ENCODE measurements around the gene TEX22. TPM values are rescaled to one million over a fixed set of nuclear protein-coding genes. Genes with fewer than 3 reads are reported as not detected.

Gene TEX22
- total RNA-seq, 1 donor from 2014 or later: 5.7 TPM

DNA sequence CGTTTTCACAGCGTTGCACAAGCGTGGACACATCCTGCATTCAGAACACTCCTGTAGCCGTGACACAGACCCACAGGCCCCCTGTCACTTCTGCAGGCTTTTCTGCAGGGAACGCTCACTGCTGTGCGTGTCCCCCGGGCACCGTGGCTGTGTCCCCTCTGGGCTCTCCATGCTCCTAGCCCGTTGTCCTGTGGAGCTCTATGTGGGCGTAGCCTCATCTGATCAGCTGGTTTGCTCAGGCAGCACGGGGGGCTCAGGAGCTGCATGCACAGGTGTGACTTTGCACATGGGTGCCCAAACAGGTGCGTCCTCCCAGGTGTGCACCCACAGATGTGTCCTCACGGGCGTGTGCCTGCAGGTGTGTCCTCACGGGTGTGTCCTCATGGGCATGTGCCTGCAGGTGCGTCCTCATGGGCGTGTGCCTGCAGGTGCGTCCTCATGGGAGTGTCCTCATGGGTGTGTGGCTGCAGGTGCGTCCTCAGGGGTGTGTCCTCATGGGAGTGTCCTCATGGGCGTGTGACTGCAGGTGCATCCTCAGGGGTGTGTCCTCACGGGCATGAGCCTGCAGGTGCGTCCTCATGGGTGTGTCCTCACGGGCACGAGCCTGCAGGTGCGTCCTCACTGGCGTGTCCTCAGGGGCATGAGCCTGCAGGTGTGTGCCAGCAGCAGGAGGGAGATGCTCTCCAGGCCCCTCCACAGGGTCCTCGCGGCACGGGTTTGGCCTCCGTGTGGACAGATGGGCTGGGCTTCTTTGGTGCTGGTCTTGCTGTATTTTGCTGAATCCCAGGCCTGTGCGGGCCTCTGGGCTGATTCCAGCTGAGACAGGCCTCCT, 38.8 kb downstream of the TEX22 start:
- intact Hi-C loops (cut with micrococcal nuclease): no loop called here

DNA sequence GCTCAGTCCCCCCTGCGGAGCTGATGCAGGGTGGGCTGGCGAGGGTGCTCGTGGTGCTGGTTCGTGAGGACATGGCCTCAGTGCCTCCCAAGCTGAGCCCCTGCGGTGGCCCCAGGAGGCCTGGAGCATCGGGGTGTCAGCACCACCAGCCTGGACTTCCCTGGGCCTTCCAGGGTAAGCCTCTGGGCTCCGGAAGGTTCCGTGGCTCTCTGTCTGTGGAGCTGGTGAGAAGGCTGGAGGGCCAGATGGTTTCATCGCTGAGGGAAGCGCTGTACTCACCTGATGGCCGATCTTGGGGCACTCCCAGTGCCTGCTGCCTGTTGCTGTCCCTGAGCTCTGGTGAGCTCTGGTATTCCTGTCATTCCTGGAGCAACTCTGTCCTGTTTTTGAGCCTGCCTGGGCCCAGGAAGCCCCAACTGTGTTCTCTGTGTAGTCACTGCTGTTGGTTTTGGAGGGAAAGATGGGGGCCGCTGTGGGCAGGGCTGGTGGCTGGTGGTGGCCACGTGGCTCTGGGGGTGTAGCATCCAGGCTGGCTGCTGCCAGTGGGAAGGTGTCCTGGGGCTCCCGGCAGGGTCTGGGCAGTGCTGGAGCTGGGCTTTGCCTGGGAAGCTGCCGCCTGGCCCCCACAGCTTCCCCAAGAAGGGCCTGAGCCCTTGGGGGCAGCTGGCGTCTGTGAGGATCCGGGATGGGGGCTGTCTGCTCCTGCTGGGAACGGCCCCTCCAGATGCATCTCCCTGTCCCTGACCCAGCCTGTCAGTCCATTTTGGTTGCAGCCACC, 39.6 kb downstream of the TEX22 start:
- intact Hi-C loops (cut with micrococcal nuclease): no loop called here

DNA sequence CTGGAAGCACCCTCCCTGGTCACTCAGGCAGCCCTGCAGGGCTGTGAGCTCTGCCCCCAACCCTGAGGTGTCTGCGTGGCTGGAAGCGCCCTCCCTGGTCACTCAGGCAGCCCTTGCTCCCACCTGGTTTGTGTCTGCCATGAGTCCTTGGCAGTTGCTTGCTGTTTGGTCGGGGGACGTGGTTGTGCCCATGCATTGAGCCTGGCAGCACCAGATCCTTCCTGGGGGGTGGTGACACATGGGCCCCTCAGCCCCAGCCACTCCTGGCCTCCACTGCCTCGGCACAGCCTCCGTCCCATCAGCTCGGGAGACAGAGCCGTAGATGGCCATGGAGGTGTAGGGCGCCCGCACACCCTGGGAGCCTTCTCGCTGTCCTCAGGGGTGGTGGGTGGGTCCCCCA, 40.8 kb downstream of the TEX22 start:
- intact Hi-C loops (cut with micrococcal nuclease): no loop called here

DNA sequence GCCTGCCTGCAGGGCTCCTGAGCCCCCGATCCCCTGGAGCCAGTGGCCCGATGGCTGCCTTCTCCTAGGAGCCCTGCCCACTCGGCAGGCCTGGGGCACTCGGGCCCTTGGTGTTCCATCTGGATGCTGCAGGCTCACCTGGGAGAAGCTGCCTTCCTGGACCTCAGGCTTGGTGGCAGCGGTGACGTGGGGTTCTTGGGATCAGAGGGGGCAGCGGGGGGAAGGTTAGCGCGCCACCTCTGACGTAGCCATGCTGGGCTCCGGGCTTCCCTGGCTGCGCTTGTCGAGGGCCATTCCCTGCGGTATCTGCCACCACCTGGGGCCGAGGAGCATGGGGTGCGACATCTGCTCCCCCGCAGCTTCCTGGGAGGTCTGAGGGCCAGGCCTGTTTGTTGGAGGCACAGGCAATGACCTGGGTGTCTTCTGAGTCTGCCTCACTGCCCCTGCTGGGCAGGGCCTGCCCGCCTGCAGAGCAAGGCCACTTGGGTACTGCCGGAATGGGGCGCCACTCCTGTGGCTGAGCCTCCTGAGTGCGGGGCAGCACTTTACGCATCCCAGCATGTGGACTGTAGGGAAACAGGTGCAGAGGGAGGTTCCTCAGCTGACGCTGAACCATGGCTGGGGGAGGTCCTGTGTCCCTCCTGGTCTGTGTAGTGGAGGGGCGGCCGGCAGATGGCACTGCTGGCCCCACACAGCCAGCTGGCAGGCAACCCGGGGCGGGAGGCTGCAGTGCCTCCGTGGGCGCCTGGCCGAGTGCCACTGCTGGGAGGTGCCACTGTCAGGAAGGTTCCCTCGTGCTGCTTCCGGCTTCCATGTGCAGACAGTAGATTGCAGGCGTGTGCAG, 41.6 kb downstream of the TEX22 start:
- intact Hi-C loops (cut with micrococcal nuclease): no loop called here

DNA sequence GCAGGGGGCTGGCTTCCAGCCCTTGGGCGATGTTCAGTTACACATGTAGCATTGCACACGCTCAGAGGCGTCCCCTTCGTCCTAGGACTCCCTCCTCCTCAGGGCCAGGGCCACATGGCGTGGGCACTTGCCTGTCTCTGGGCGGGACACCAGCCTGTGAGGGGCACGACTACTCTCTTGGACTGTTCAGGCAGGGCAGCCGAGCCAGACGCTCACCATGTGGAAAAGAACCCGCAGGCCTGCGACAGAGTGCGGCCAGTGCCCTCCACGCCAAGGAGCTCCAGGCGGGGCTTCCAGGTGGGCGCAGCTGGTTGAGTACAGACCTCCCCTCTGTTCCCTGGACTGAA, 42.2 kb downstream of the TEX22 start:
- intact Hi-C loops (cut with micrococcal nuclease): no loop called here

DNA sequence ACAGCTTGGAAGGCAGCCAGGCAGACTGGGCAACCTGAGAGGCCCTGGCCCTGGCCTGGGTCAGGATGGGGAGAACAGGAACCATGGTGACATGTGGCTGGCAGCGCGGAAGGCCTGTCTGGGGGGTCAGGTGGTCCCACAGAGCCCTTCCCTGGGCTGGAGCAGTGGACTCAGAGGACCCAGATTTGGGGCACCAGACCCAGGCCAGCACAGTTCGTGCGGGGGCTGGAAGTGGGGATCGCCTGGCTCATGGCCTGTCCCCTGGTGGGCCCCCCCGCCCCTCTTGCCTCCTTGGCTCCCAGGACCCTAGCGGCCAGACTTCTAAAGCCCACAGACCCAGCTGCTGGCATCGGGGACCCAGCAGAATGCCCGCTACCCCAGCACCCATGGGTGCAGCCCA, 42.7 kb downstream of the TEX22 start:
- intact Hi-C loops (cut with micrococcal nuclease): no loop called here

DNA sequence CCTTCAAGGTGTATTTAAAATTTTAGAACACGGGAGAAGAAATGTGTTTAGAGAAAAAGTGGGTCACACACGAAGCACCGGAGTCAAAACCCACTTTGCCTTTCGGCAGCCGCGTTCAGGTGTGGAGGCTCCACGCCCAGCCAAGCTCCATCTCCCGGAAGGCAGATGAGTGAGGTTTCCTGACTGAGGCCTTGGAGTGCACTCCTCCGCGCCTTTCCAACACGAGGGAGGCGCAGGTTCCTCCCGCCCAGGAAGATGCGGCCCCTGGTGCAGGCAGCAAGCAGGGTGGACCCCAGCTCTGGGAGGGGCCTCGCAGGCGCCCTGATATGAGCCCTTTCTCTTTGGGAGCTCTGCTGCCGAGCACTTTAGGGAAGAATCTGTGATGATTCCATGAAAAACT, 43.8 kb downstream of the TEX22 start:
- intact Hi-C loops (cut with micrococcal nuclease): no loop called here

DNA sequence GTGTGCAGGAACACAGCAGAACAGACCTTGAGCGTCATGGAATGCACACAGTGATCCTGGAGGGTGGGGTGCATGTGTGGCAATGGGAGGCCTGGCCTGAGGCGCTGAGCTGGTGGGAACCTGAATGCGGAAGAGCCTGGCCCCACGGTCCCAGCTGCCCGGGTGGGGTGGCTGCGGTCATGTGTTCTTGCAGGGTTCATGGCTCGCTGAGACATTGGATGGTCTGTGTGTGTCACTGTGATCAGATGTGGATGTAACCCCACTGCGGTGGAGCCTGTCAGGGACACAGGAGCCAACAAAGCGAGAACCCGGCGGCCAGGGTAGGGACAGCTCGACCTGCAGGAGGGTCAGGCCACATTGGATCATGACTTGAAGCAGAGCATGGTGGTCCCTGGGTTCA, 44.5 kb downstream of the TEX22 start:
- intact Hi-C loops (cut with micrococcal nuclease): no loop called here

DNA sequence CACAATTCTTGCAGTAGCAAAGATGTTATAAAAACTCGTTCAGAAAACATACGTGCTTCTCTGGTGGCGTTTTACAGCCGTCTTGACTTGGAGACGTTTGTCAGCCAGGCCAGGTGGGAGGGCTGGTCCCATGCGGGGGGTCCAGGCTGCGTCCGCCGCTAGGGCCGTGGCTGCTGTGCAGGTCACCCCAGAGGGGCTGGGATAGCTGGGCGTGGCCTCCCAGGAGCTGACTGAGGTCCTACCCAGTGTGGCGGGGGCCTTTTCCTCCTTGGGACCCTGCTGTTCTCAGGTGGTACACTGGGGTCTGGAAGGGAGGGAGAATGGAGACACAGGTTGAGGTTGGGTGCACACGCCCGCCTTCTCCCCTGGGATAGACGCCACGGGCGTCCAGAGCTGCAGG, 46.5 kb downstream of the TEX22 start:
- intact Hi-C loops (cut with micrococcal nuclease): no loop called here

DNA sequence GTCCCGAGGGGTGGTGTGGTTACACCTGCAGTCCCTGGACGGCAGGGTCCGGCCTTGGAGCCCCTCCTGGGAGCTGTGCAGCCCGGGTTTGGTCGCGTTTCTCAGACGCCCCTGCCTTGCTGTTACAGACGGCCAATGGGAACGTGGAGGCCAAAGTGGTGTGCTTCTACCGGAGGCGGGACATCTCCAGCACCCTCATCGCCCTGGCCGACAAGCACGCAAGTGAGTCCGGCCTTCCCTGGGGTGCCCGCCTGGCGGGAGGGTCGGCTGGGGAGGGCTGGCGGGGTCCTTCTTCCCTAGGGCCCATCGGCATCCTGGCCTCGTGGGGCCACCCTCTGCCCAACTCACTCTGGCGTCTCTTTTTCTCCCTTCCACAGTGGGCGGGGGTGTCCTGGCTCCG, 47.0 kb downstream of the TEX22 start:
- intact Hi-C loops (cut with micrococcal nuclease): no loop called here

DNA sequence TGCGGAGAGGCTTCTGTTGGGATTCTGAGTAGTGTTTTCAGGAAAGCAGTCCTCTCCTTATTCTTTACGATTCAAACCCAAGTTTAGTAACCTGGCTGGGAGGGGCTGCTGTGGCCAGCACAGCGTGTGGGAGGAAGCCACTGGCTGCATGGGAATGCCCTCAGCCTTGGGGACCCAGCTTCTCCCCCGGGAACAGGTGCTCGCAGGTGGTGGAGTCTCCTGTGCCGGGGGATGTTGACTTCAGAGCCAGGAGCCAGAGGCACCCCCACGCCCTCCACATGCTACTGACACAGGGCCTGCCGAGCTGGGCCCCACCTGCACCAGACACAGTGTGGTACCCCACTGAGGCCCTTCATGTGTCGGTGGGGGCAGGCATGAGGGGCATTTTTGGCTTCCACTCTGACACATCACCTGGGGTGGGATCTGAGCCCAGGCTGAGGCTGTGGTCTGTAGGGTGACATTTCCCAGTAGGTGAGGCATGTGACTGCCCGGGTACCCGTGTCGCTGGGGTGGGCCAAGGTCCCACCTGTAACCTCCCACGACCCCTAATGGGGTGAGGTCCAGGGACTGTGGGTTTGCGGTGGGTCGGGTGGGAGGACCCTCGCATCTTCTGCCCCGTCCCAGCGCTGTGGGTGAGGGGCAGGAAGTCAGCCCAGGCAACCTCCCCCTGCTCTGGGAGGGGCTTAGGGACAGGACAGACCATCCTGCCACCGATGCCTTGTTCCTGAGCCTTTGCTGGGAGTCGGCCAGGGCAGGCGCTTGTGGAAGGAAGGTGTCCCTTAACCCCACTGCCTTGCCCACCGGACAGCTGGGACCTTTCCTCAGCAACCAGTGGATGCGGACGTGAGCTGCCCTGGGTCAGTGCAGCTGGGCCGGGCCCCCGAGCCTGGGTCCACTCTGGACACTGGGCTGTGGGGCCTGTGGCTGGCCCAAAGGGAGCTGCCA, 47.8 kb downstream of the TEX22 start:
- intact Hi-C loops (cut with micrococcal nuclease): no loop called here

DNA sequence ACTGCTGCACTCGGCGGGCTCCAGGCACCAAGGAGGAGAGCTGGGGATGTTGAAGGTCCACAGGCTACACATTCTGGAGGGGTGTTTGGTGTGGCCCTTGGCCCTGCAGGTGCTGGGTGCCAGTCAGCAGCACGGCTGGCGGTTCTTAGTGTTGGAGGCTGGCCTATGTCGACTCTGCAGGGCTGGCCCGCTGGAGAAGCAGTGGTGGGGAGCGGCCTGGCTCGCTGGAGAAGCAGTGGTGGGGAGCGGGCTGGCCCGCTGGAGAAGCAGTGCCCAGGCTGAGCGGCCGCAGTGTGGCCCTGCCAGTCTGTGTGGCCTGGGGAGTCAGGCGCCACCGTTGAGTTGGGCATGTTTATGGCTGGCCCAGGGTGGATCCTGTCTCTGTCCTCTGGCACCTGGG, 48.6 kb downstream of the TEX22 start:
- intact Hi-C loops (cut with micrococcal nuclease): no loop called here

DNA sequence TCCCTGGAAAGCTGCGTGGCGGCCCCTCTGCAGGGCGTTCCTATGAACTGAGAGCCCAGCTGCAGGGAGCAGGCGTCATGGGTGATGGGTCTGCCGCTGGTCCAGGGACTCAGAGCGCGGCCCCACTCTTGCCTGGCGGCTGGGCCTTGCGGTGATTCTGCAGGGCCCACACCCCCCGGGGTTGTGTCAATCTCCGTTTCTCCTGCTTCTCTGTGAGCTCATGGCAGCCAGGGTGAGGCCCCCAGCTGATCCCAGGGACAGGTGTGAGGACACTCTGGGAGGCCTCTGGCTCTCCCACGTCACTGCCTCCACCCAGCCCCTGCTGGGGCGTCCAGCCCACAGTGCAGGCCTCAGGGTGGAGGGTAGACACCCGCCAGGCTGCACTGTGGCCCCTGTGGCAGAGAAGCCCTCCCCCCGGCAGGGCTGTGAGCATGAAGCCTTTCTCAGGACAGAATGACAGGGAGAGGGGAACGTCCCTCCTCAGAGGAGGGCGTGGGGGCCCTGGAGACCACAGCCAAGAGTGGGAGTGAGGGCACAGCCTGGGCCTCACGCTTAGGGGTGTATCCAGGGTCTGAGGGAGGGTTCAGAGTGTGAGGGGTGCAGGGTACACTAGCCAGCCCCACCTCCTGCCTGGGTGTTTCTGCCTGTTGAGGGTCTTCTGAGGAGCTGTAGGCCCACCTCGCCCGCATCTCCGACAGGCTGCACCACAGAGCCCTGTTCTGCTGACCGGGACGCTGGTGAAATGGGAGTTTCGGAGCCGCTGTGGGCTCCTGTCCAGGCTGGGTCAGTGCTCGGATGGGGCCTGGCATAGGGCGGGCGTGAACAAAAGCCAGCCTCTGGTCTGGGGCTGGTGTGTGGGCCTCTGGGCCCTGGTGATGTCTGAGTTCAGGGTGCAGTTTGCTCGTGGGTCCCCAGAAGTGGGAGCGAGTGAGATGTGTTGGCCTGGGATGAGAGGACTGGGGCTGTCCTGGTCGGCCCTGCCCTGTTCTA, 49.6 kb downstream of the TEX22 start:
- intact Hi-C loops (cut with micrococcal nuclease): loop anchor here (1.0 to 2.0 kb wide), 3 partner anchors 43 to 79 kb away; partner anchors contain the start of genes TEDC1 and TMEM121

DNA sequence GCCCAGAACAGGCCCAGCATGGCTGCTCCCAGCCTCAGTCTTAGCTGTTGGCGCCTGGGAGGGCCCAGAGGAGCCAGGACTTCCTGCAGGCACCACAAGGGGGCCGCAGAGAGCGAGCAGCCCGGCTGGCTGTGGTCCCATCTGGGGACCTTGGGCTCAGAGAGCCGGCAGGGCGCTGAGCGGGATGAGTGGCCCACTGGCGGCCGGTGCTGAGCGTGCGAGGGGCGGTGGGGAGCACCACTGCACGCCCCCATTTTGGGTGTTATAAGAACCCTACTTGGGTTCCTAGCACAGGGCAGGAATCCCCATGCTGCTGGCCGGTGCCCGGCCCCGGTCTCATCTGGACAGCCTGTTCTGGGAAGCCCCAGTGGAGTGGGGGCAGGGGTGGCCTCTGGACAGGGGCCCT, 50.4 kb downstream of the TEX22 start:
- intact Hi-C loops (cut with micrococcal nuclease): loop anchor here (1.0 to 2.0 kb wide), 3 partner anchors 43 to 78 kb away; partner anchors contain the start of genes TEDC1 and TMEM121

DNA sequence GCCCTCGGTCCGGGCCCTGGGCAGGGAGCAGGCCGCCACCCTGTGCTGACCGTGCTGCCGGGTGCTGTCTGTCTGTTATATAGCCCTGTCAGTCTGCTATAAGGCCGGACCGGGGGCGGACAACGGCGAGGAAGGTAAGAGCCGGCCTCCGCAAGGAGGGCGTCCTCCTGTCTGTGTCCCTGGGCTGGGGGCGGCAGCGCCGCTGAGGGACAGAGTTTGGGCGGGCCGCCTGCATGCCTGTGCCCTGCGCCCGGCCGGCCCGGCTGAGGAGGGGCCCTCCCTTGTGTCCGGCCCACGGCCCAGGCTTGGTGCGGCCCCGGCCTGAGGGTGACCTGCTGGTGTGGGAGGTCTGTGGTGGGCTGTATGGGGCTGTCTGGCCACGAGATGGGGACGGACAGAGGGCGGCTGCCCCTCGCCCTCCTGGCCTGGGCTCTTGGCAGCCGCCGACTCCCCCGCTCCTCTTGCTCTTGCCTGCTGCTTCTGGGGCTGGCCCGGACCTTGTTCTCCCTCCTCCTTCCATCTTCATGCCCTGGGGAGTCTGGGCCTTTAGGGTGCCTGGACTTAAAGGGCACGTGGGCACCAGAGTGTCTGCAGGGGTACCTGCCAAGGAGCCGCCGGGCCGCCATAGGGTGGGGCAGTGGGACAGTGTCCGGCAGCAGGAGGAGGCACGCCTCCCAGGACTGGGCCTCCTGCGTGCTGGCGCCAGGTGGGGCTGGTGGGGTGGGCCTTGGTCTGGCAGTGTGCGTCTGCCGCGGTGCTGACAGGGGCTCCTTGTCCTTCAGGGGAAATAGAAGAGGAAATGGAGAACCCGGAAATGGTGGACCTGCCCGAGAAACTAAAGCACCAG, 51.2 kb downstream of the TEX22 start:
- intact Hi-C loops (cut with micrococcal nuclease): loop anchor here (2.0 kb wide), 1 partner anchor 77 kb away; the partner anchor contains the start of gene TMEM121

DNA sequence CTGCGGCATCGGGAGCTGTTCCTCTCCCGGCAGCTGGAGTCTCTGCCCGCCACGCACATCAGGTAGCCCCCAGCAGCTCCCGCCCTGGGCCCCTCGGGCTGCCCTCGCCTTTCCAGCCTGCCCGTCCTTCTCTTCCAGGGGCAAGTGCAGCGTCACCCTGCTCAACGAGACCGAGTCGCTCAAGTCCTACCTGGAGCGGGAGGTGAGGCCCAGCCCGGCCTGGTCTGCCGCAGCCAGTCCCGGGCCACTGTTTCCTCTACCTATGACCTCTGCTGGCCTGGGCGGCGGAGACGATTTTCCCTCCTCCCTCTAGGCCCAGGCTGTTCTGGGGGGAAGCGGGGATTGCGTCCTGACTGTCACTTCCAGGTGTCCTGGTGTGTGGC, 51.8 kb downstream of the TEX22 start:
- intact Hi-C loops (cut with micrococcal nuclease): no loop called here

DNA sequence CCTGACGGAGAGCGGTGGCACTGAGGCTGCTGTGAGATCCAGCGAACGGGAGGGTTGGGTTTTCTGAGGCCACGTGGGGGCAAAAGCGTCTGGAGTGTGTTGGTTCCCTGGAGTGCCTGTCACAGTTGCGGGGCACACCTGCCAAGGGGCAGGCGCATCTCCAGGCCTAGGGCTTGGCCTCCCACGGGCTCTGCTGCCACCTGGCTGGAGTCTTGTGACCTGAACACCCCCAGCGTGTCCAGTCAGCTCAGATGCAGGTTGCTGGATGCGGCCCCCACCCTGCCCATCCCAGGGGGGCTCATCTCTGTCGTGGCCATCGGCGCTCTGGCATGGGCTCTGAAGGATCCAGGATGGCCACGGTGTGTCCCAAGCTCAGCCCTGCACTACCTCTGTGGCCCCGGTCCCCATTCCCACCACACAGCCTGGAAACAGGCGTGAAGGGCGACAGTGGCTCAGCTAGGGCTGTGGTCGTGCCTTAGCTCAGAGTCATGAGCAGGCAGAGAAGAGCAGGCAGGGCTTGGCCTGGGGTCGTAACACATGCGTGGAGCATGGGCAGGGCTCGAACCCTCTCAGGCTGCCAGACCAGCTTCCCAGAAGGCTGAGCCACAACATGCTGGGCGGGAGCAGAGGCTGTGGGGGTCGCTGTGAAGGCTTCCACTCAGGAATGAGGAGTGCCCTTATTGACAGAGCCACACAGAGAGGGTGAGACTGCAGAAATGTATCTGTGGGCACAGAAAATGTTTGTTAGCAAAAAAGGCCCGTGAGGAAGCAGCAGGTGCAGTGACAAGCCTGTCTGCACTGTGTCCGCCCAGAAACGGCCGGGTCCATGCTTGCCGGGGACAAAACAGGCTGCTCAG, 52.8 kb downstream of the TEX22 start:
- intact Hi-C loops (cut with micrococcal nuclease): no loop called here

All from T-helper 2 cell treated with Interferon-gamma antibody and Interleukin-4, amounts not matched to agents 100 ng/mL and 5 ng/mL, for 36 hours (primary cell).